Pons (tissue), 1 donor: Measurements from ENCODE around the gene ST6GAL1.
A peak's percentile ranks its signal among the peaks of the same experiment; 100 is the strongest.
"Not testable (repeated sequence)": the region's sequence is repeated elsewhere in the genome, so short reads cannot be mapped to it uniquely, and the experiment has no call there.

Source experiments
- DNase-seq: peaks from one replicate; pipeline ENCODE4 v3.0.0-alpha.2; 2016; ENCODE audit warnings: low spot score

The ST6GAL1 gene, protein sequence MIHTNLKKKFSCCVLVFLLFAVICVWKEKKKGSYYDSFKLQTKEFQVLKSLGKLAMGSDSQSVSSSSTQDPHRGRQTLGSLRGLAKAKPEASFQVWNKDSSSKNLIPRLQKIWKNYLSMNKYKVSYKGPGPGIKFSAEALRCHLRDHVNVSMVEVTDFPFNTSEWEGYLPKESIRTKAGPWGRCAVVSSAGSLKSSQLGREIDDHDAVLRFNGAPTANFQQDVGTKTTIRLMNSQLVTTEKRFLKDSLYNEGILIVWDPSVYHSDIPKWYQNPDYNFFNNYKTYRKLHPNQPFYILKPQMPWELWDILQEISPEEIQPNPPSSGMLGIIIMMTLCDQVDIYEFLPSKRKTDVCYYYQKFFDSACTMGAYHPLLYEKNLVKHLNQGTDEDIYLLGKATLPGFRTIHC

DNA sequence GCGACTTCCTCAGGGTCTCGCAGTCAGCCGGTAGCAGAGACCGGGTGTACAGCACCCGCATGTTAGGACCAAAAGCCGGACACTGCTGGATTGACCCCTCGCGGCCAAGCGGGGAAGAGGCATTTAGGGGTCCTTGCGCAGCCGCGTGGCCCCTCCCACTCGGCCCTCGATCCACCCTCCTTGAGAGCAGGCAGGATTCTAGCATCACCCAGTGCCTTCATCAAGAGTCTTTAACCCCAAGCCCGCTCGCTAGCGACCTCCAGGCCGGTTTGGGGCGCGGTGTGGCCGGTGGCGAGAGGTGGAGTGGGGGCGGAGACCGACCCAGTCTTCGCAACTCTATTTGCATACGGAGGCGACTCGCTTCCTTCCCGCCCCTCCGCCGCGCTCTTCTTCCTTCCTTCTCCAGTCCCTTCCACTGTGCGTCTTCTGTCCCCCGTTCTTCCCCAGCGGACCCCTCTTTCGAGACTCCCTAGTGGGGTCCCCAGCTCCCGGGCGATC lies at the start of gene ST6GAL1:
Gene ST6GAL1 (plus strand): TSS at position 384 of the 498 bp plus-strand sequence. CDS start 112,178 bp downstream, outside the sequence.
- DNase-seq = peak; percentile 64

DNA sequence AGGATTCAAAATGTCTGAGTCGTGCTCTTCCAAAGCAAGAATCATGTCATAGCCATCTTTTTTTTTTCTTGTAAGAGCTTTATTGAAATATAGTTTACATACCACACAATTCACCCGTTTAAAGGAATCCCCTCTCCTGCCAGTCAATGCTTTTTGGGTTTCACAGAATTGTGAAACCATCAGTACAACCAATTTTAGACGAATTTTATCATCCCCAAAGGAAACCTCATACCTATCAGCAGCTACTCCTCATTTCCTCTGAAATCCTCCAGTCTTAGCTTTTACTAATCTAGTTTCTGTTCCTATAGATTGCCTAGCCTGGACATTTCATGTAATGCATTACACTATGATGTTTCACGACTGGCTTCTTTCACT lies 48.2 kb upstream of the ST6GAL1 start:
- no peak for DNase-seq

DNA sequence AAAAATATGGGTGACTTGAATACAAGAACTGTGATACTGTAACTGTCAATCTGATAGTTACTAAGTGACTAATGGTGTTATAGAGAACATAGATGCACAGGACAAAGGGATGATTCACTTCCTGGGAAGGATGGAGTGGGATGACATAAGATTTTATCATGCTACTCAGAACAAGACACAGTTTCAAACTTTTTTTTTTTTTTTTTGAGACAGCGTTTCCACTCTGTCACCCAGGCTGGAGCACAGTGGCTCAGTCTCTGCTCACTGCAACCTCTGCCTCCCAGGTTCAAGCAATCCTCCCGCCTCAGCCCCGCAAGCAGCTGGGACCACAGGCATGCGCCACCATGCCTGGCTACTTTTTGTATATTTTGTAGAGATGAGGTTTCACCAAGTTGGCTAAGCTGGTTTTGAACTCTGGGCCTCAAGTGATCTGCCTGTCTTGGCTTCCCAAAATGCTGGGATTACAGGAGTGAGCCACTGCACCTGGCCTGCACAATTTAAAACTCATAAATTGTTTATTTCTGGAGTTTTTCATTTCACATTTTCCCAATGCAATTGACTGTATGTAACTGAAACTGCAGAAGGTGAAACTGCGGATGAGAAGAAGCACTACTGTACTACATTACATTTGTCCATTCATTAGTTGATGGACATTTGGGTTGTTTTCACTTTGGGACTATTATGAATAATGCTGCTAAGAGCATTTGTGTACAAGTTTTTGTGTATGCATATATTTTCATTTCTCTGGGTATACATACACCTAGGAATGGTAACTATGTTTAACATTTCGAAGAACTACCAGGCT lies 47.2 kb upstream of the ST6GAL1 start:
- no peak for DNase-seq

DNA sequence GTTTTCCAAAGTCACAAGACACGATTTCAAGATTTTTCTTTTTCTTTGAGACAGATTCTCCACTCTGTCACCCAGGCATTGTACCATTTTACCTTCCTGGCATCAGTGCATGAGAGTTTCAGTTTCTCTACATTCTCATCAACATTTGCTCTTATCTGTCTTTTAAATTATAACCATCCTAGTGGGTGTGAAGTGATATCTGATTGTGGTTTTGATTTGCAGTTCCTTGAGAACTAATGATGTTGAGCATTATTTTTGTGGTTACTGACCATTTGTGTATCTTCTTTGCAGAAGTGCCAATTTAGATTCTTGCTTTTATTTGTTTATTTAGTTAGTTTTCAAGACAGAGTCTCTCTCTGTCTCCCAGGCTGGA lies 46.7 kb upstream of the ST6GAL1 start:
- no peak for DNase-seq

DNA sequence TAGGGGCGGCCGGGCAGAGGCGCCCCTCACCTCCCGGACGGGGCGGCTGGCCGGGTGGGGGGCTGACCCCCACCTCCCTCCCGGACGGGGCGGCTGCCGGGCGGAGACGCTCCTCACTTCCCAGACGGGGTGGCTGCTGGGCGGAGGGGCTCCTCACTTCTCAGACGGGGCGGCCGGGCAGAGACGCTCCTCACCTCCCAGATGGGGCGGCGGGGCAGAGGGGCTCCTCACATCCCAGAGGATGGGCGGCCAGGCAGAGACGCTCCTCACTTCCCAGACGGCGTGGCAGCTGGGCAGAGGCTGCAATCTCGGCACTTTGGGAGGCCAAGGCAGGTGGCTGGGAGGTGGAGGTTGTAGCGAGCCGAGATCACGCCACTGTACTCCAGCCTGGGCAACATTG lies 45.5 kb upstream of the ST6GAL1 start:
- not testable (repeated sequence) for DNase-seq

DNA sequence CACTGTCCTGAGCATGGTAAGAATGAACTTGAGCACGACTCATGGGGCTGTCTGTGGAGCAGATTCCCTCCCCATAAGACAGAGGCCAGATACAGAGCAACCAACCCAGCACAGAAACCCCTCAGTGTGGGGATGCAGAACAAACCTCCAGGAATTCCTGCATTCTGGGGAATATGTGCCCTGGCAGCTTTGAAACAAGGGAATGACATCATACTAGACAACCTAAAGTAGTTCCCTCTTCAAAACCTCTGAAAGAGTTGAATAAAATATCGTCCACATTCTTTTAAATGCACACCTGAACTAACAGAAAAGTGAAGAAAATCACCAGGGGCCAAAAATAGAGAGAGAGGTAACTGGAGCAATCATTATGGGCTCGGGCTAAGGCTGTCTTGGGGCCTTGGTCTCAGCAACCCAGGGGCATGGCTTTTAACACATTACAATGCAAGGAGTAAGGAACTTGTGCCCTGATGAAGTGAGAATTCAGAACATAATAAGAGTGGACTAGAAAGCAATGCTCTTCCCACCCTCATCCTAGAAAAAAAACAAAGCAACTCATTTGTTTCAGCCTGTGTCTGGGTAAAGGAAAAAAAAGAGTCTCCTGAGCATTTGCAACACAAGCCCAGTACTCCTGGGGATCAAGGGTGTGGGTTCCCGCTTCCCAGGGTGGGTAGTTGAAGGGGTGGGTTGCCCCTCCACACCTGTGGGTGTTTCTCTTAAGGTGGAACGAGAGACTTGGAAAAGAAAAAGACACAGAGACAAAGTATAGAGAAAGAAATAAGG lies 43.9 kb upstream of the ST6GAL1 start:
- no peak for DNase-seq

DNA sequence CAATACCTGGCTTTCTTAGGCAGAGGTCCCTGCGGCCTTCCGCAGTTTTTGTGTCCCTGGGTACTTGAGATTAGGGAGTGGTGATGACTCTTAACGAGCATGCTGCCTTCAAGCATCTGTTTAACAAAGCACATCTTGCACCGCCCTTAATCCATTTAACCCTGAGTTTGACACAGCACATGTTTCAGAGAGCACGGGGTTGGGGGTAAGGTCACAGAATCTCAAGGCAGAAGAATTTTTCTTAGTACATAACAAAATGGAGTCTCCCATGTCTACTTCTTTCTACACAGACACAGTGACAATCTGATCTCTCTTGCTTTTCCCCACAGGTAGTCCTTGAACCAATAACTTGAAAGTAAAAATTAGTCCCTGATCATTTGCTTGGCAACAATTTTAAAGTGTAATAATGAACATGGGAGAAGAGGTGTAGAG lies 42.8 kb upstream of the ST6GAL1 start:
- not testable (repeated sequence) for DNase-seq

DNA sequence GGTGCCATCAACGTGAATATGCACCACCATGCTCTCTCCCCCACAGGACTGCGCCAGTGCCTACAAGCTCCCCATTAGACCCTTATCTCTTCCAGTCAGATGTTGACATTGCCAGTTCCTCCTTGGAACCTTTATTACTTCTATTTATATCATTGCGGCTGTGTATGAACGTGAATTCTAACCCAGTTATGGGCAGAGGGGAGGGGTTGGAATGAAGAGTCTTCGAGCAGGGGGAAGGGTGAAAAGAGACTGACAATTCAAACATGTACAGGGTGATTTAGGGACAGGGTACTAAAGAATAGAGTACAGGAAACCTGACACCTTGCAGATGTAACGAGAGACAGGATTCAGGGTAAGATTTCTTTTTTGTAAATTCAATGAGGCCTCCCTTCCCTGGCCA lies 41.8 kb upstream of the ST6GAL1 start:
- DNase-seq = no peak

DNA sequence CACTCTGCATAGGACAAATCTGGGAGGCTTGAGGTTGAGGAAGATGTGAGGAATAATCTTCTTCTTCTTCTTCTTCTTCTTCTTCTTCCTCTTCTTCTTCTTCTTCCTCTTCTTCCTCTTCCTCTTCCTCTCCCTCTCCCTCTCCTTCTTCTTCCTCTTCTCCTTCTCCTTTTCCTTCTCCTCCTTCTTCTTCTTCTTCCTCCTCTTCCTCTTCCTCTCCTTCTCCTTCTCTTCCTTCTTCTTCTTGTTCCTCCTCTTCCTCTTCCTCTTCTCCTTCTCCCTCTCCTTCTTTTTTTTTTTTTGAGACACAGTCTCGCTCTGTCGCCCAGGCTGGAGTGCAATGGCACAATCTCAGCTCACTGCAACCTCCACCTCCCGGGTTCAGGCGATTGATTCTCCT lies 40.6 kb upstream of the ST6GAL1 start:
- DNase-seq = not testable (repeated sequence)

DNA sequence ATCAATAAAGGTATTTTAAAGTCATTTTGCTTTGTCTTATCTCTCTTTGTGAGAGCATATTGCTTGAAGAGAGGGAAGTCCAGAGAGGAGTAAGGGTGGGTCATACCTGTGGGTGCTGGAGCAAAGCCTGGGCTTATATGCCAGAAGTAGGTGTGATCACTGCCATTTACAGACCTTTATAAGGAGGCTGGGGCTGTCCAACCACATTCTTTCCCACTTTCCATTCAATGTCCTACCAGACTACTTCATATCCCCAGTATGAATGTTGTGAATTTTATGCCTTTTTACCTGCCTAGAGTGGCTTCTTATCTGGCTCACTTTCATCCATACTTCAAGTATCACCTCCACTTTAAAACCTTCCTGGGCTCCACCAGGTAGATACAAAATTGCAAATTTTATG lies 39.4 kb upstream of the ST6GAL1 start:
- no peak for DNase-seq

DNA sequence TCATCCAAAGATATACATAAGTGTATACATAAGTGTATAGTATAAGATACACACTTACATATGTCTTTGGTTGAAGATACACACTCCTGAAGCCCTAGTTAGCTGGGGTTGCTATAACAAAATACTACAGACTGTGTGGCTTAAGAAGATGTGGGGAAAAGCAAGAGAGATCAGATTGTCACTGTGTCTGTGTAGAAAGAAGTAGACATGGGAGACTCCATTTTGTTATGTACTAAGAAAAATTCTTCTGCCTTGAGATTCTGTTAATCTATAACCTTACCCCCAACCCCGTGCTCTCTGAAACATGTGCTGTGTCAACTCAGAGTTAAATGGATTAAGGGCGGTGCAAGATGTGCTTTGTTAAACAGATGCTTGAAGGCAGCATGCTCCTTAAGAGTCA lies 37.3 kb upstream of the ST6GAL1 start:
- DNase-seq = not testable (repeated sequence)

DNA sequence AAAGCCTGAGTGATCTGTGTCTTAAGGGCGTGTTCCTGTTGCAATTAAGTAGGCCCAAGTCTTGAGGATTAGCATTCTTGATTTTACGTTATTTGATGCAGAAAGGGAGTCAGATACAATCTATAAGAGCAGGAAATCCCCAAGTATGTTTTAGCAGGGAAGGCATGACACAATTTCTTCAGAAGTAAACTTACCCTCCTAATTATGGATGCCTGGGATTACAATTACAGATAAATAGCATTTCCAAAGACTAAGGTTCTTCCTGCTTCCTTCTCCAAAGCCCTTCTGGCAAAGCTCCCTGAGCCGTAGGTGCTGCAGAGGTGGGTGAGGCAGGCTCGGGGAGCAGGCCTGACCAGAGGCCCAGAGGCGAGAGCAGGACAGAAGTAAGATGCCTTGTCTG lies 34.9 kb upstream of the ST6GAL1 start:
- no peak for DNase-seq

DNA sequence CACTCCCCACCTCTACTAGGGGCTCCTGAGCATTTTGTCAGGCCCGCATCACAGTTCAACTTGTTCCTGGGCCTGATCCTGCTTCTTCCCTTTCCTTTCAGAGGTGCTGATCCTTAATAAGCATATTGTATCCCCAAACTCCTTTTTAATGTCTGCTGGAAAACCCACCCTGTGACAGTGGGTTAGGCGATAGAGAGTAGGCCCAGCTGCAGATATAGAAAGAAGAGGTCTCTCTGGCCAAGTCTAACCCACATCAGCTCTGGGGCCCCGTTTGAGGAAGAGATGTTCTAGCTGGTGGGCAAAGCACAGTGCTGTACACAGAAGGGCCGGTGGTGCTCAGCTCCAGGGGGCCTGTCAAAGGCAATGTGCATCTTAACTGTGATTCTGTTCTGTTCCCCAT lies 34.3 kb upstream of the ST6GAL1 start:
- no peak for DNase-seq

DNA sequence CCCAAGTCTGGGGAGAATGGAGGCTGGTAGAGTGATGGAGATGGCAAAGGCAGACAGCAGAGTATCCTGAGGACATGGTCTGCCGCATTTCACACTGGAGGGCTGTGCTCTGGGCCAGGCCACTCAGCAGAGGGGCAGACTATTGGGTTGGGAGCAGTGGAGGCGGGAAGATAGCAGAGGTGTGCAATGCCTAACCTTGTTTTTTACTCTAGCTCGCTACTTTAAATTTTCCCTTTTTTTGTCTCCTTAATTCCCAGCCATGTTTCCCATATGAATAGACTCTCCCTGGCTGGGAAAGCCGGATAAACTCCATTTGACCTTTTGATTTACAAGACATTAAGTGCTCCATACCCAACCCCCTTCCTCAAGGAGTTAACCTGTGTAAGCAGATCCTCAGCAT lies 33.5 kb upstream of the ST6GAL1 start:
- no peak for DNase-seq

DNA sequence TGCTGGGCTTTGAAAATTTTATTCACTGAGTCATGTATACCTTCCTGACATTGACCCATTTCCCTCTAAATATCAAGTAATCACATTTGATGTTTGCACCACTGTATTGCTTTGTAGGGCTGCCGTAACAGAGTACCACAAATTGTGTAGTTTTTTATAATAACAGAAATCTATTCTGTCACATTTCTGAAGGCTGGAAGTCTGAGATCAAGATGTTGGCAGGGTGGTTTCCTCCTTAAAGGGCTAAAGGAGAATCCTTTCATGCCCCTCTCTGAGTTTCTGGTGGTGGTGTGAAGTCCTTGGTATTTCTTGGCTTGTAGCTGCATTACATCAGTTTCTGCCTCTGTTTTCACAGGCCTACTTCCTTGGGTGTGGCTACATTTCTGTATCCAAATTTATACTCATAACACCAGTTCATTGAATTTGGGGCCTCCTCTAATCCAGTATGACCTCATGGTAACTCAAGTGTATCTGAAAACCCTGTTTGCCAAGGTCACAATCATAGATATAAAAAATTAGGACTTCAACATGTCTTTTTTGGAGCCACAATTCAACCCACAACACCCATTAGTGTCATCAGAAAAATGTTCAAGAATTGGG lies 29.1 kb upstream of the ST6GAL1 start:
- no peak for DNase-seq

DNA sequence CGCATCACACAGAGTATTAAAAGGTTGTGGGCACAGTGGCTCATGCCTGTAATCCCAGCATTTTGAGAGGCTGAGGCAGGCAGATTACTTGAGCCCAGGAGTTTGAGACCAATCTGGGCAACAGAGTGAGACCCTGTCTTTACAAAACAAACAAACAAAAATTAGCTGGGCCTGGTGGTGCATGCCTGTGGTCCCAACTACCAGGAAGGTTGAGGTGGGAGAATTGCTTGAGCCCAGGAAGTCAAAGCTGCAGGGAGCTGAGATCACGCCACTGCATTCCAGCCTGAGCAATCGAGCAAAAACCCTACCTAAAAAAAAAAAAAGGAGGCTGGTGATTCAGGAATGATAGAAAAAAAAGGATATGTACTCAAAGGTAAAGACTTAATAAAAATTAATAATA lies 28.2 kb upstream of the ST6GAL1 start:
- no peak for DNase-seq

DNA sequence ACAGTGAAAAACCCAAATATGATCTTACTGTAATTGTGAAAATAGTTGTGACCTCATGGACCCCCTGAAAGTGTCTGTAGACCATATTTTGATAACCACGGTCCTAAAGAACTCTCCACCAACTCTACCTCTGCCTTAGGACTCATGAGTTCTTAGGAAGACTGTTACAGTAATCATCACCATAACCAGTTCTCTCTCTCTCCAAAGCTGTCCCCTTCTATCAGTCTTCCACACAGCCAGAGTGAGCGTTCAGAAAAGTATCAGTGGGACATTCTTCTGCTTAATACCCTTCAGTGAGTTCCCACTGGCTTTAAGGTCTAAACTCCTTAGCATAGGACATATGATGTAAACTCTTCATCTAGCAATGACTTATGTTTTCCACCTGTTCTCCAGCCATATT lies 27.6 kb upstream of the ST6GAL1 start:
- DNase-seq = no peak

DNA sequence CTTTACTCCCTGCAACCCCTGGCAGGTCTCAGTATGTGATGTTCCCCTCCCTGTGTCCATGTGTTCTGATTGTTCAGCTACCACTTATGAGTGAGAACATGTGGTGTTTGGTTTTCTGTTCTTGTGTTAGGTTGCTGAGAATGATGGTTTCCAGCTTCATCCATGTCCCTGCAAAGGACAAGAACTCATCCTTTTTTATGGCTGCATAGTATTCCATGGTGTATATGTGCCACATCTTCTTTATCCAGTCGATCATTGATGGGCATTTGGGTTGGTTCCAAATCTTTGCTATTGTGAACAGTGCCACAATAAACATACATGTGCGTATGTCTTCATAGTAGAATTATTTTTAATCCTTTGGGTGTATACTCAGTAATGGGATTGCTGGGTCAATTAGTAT lies 26.6 kb upstream of the ST6GAL1 start:
- DNase-seq = not testable (repeated sequence)

DNA sequence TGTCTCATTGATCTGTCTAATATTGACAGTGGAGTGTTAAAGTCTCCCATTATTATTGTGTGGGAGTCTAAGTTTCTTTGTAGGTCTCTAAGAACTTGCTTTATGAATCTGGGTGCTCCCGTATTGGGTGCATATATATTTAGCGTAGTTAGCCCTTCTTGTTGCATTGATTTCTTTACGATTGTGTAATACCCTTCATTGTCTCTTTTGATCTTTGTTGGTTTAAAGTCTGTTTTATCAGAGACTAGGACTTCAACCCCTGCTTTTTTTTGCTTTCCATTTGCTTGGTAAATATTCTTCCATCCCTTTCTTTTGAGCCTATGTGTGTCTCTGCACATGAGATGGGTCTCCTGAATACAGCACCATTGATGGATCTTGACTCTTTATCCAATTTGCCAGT lies 23.3 kb upstream of the ST6GAL1 start:
- DNase-seq = not testable (repeated sequence)

DNA sequence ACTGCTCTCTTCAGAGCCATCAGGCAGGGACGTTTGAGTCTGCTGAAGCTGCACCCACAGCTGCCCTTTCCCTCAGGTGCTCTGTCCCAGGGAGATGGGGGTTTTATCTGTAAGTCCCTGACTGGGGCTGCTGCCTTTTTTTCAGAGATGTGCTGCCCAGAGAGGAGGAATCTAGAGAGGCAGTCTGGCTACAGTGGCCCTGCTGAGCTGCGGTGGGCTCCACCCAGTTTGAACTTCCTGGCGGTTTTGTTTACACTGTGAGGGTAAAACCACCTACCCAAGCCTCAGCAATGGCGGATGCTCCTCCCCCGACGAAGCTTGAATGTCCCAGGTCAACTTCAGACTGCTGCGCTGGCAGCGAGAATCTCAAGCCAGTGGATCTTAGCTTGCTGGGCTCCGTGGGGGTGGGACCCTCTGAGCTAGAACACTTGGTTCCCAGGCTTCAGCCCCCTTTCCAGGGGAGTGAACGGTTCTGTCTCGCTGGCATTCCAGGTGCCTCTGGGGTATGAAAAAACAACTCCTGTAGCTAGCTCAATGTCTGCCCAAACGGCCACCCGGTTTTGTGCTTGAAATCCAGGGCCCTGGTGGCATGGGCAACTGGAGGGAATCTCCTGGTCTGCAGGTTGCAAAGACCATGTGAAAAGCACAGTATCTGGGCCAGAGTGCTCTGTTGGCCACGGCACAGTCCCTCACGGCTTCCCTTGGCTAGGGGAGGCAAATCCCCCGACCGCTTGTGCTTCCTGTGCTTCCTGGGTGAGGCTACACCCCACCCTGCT lies 21.1 kb upstream of the ST6GAL1 start:
- DNase-seq = no peak
